ENCODE data around the gene REPIN1. TPM values are rescaled to one million over a fixed set of nuclear protein-coding genes. Genes with fewer than 3 reads are reported as not detected.
A peak's percentile ranks its signal among the peaks of the same experiment; 100 is the strongest.

Gene REPIN1
- total and polyA plus RNA-seq, 9 of the 15 experiments (the other 6 are each of a cell fraction or from before 2014, with no cell fraction given), result 8.1 to 283 (median 94.3) TPM

DNA sequence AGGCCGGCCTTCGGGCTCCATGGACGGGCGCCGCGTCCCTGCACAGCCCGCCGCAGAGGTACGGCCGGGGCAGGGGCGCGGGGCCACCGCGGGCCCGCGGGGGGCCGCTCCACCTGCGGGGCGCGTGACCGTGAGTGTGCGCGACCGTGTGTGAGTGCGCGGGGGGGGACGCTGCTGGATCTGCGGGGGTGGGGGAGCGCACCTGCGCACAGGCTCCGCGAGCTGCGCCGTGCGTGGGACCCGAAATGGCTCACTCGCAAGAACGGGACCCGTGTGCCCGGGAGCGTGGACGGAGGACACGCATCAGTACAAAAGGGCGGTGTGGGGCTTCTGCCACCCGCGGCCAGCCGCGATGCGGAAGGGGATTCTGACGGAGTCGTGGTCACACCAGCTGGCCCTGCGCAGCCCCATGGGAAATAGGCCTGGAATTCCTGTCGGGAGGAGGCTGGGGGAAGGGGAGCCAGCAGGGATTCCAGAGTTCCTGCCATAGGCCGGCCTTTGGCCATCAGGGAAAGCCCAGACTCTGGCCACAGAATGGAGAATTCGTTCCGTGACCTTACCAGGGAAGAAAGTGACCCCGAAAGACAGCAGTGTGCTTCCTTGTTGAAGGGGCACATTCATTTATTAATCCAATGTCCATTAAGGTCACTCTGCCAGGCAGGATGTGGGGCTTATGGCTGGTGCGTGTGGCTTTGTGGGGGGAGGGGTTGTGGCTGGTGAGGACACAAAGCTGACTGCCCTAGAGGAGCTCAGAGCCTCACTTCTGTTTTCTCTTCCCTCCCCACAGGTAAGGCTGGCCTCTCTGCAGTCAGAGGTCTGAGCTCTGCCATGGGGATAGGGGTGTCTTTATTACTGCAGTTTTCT, 494 bp downstream of the REPIN1 start (continued):
- 0 out of 4 replicates have a peak, but pooled peaks of 1 of the 2 experiments have one; percentile 2 for TF ChIP-seq RCOR1 (IDR thresholded peaks at IDR 0.05; ENCODE audit: borderline replicate concordance in 1 of 2, low read depth in 2 of 2, low read length in 2 of 2)
- no peak for TF ChIP-seq ZNF41 (CRISPR knock-in tag; conservative IDR thresholded peaks at IDR 0.05)
- peak in 1 of 2 experiments; percentile 13; a peak in 1 of 4 replicates for TF ChIP-seq ZNF639 (CRISPR knock-in tag; conservative IDR thresholded peaks at IDR 0.05 in 1 of 2, IDR thresholded peaks at IDR 0.05 in 1 of 2)
- TF ChIP-seq HSF4 (CRISPR knock-in tag; IDR thresholded peaks at IDR 0.05; ENCODE audit: borderline replicate concordance), result no peak
- no peak for TF ChIP-seq SRSF9 (IDR thresholded peaks at IDR 0.05; ENCODE audit: borderline replicate concordance, low read depth, low read length)
- TF ChIP-seq ZNF175 (CRISPR knock-in tag; IDR thresholded peaks at IDR 0.05; ENCODE audit: low read depth), result no peak
- no peak for TF ChIP-seq ASH1L (IDR thresholded peaks at IDR 0.05; ENCODE audit: borderline replicate concordance, low read depth, partially characterized antibody)
- TF ChIP-seq ZNF124 (CRISPR knock-in tag; IDR thresholded peaks at IDR 0.05), result no peak
- TF ChIP-seq PML (IDR thresholded peaks at IDR 0.05; ENCODE audit: low read length), result peak; percentile 45
- TF ChIP-seq CBFA2T3 (IDR thresholded peaks at IDR 0.05), result no peak
- no peak for TF ChIP-seq SNRNP70 (optimal IDR thresholded peaks at IDR 0.05; ENCODE audit: low read depth, low read length)
- TF ChIP-seq GTF2B (IDR thresholded peaks at IDR 0.05; ENCODE audit: extremely low read depth, insufficient read length), result no peak
- TF ChIP-seq, protein P1, sequence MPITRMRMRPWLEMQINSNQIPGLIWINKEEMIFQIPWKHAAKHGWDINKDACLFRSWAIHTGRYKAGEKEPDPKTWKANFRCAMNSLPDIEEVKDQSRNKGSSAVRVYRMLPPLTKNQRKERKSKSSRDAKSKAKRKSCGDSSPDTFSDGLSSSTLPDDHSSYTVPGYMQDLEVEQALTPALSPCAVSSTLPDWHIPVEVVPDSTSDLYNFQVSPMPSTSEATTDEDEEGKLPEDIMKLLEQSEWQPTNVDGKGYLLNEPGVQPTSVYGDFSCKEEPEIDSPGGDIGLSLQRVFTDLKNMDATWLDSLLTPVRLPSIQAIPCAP (CRISPR knock-in tag; IDR thresholded peaks at IDR 0.05; ENCODE audit: borderline replicate concordance), result 0 out of 2 replicates have a peak, but pooled peaks have one; percentile 70
- no peak for TF ChIP-seq CHAMP1 (IDR thresholded peaks at IDR 0.05)
- TF ChIP-seq ZNF609 (CRISPR knock-in tag; IDR thresholded peaks at IDR 0.05; ENCODE audit: borderline replicate concordance), result no peak
- TF ChIP-seq POLR2A (conservative IDR thresholded peaks at IDR 0.05), result no peak; the same call in 1 of the 2 replicates

Data from K562 (cell line).